NCI-H510A (cell line): ENCODE measurements around the gene UBE2S.
"Not testable (repeated sequence)": the region's sequence is repeated elsewhere in the genome, so short reads cannot be mapped to it uniquely, and the experiment has no call there.

Experiments used
- DNase-seq: peaks from one replicate; lab custom pipeline; 2025; lab: John Stamatoyannopoulos, UW

Gene UBE2S

DNA sequence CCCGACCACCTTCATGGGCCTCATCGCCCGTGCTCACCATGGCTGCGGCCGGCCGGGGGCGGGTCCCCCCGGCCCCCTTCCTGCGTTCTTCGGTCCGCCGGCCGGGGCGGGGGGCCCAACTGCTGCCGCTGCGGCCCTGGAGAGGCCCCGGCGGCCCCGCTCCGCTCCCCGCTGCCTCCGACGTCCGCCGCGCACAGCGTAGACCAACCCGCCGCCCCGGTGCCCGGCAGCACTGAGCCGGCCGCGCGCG is at the start of gene UBE2S:
Gene UBE2S (minus strand): TSS at position 239 of the 250 bp plus-strand sequence. CDS start 199 bp downstream, at position 40.
- DNase-seq = not testable (repeated sequence)

DNA sequence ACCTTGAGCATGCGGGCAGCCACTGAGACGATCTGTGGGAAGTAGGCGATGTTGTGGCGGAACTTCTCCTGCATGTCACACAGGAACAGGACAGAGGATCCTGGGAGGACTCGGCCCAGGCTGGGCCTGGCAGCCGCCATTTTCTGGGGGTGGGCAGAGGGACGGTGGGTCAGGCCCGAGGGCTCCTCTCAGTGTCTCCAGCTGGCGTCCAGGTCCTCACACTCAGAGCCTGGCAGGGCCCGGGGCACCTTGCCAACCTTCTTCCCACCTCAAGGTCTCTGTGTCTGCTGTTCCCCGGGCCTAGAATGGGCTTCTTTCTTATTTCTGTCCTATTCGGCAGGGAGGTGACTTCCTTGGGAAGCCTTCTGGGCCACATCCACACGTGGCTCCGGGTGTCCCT is 48.8 kb upstream of the UBE2S start:
- DNase-seq = no peak

DNA sequence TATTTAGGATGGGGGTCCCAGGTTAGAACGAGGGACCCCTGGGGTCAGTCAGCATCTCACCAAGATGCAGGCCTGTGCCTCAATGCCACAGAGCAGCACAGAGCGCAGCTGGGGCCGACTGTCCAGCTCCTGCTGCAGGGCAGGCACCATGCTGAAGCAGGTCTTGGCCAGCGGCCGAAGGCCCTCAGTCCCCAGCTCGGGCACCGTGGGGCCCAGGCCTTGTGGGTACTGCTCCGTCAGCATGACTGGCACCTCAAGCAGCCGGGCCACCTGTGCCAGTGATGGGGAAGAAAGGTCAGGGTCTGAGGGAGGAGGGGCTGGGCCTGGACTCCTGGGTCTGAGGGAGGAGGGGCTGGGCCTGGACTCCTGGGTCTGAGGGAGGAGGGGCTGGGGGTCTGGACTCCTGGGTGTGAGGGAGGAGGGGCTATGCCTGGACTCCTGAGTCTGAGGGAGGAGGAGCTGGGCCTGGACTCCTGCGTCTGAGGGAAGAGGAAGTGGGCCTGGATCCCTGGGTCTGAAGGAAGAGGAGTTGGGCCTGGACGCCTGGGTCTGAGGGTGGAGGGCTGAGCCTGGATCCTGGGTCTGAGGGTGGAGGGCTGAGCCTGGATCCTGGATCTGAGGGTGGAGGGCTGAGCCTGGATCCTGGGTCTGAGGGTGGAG is 48.1 kb upstream of the UBE2S start:
- no peak for DNase-seq

DNA sequence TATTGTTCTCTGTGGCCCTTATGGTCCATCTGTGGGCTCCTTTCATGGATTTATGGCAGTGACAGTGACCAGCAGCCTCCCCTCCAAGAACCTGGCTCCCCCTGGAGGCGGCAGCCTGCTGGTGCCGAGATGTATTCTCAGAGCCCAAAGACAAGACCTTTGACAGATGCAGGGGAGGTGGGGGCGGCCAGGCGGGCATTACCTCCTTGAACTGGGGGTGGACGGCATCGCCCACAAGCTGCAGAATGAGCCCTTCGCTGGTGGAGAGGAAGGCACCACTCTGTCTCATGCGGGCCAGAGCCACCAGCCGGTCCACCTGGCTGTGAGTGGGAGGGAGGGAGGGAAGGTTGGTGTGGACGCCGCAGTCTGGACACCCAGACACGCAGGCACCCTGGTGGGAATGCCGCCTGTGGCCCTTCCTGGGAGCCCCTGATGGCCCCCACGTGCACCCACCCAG is 47.2 kb upstream of the UBE2S start:
- DNase-seq = no peak

DNA sequence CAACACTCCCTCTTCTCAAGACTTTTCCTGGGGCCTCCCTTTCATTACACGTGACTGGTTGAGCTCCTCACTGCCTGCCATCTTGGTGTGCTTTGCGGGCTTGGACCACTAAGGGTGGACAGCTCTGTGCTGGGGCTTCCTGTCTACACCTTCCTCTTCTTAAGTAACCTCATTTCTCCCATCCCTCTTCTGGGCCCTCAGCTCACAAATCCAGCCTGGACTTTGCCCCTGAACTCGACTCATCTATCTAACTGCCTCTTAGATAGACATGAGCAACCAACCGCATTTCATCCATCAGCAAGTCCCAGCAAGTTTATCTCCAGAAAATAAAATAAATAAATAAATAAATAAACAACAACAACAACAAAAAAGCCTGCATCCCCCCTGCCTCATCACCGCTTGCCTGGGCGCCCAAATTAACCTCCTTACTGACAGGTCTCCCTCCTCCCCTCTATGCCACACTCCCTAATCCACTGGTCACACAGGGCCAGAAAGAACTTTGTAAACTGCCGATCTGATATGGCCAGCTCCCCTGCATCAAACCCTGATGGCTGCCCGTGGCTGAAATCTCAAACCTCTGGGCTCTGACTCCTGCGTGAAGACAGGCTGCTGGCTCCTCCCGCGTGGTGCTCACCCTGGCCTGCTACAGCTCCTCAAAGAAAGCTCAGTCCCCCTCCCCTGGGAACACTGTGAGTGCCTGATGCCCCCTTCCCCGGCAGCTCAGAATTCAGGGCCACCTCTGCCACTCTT is 46.1 kb upstream of the UBE2S start:
- DNase-seq = no peak

DNA sequence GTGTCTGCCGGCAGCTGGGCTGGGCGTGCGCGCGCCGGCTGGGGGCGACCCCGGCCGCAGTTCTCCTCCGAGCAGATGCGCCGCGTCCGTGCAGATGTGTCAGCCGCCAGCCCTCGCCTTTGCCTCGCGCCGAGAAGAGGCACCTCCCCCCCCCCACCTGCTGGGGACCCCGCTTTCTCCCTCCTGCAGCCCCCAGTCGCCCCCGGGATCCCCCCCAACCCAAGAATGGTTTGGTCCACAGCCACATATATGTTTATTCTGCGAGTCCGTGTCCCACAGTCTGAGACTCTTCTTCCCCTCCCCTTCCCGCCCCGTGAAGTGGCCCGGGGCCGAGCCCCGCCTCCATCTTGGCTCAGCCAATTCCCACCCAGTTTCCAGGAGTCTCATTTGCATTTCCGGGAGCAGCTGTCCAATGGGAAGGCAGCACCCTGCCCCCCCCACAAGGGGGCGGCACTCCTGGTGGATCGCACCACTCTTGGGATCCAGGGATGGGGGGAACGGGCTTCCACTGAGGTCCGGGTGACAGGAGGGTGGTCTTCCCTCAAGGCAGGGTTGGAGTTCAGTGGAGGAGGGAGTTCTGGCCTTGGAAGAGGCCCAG is 45.3 kb upstream of the UBE2S start:
- no peak for DNase-seq

DNA sequence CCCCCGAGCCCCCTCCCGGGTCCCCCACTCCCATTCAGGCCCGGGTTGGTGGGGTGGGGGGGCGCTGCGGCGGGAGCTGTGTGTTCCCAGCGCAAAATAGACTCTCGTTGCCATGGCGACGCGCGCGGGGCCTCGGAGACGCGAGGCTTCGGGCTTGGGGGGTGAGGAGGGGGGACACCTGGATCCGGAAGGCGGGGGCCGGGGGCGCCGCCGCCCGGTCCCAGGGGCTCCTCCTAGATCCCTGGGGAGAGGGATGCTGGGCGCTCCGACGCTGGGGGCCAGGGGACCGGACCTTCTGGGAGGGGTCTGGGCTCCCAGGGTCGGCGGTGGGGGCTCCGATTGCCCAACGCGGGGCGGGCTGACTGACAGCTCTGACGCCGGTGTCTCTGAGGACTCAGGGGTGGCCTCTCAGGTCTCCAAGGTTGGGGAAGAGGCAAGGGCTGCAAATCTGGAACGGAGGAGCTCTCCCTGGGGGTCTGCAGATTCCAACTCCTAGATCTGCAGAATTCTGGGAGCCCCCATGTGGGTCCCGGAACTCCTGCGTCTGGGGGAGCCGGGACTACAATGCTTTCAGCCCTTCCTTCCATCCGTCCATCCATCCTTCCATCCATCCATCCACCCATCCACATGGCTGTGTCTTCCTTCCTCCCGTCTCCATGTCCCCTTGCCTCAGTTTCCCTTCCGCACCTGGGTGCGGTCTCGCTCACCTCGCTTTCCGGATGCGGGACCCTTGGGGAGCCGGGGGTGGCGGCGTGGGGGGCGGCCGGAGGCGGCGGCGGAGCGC is 44.6 kb upstream of the UBE2S start:
- no peak for DNase-seq

DNA sequence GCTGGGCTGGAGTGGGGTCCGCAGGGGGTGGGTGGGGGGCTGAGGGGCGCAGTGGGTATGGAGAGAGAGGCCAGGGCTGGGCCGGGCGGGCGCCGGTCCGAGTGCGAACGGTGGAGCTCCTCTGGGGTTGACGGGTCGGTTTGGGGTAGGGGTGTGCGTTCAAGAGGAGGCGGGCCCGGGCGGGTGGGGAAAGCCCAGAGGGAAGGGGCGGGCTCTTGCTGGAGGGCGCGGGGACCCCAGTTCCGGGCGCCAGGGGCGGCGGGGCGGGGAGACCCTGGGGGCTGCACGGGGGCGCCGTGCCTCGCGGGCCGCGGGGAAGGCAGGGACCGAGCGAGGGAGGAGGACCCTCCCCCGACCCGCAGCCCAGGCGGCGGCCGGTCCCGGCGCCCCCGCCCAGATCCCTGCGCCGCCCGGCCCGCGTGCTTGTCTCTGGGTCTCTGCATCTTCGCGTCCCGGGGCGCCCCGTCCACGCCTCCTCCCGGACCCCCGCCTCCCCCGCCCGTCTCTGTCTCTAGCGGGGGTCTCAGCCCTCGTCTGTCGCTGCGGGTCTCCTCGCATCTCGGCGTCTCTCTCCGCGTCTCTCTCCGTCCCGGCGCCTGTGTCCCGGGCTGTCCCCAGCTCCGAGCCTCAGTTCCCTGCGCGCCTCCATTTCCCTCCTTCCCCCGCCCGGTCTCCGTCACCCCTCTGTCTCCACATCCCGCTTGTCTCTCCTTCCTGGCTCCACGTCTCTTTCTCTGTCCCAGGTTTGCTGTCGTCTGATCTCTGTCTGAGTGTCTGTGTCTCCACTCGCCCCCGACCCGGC is 43.8 kb upstream of the UBE2S start:
- DNase-seq = no peak

DNA sequence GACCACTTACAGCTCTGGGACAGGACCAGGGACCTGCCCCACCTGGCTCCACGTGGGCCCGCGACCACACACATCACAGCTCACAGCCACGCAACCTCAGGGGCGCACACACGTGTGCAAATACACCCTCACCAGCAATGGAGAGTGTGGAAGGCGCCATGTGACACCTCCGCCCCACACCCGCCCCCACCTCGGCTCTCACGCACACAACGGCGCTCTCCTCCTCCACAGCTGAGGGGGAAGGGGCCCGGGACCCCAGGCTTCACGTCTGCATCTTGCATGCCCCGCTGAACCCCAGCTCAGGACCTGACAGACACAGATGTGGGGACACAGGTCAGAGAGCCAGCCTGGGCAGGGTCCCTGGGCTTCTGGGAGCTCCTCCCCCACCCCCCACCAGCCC is 41.9 kb upstream of the UBE2S start:
- DNase-seq = no peak

DNA sequence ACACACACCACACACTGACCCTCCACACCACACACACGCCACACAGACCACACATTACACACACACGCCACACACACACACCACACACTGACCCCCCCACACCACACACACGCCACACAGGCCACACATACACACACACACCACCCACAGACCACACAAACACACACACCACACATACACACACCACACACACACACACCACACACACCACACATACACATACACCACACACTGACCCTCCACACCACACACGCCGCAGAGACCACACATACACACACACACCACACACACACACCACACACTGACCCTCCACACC is 40.5 kb upstream of the UBE2S start:
- not testable (repeated sequence) for DNase-seq

DNA sequence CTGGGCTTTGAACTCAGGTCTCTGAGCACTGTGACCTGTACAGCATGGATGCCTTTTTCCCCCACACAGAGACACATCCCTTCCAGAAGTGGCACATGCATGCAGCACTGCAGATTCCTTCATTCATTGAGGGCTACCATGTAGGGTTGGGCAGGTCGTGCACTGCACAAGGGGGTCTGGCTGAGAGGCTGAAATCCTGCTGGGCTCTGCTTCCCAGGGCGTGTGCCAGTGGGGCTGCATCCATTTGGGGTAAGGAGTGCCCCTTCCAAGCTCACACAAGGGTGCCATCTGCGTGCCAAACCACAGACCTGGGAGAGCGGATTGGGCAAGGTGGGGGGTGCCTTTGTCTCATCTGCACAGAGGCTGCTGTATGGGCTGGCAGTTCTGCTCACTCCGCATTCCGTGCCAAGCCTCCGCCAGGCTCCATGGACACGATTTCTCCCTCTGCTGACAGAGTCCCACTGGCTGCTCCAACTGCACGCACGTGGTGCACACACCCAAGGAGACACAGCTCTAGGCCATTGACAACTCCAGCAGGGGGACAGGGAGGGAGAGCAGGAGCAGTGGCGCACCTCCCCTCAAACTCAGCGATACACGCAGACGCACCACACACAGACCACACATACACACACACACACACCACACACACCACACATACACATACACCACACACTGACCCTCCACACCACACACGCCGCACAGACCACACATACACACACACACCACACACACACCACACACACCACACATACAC is 40.0 kb upstream of the UBE2S start:
- no peak for DNase-seq

DNA sequence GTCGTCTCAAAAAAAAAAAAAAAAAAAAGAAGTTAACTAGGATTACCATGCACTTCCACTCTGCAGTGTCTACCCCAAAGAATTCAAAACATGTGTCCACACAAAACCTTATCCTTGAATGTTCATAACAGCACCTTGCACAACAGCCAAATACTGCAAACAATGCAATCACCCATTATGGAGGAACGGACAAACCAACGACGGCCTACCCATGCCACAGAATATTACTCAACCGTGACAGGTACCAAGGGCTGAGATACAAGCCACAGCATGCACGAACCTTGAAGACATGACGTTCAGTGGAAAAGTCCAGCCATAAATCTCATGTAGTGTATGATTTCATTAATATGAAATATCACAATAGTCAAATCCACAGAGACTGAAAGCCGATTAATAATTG is 38.5 kb upstream of the UBE2S start:
- DNase-seq = no peak

DNA sequence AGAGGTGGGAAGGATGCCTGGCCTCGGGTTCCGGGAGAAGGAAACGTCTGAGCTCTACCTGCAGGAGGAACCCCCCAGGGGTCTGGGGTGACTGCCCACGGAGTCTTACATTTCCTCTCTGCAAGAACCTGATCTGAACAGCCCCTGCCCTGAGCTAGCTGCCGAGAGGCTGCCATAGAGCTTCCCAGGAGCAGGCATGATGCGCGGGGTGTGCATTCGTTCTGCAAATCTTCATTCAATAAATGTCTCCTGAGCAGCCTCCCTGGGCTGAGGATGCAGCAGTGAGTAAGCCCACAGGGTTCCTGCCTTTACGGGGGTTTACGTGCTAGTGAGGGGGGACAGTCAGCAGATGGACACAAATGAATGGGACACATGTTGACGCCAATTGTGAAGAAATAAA is 37.1 kb upstream of the UBE2S start:
- no peak for DNase-seq

DNA sequence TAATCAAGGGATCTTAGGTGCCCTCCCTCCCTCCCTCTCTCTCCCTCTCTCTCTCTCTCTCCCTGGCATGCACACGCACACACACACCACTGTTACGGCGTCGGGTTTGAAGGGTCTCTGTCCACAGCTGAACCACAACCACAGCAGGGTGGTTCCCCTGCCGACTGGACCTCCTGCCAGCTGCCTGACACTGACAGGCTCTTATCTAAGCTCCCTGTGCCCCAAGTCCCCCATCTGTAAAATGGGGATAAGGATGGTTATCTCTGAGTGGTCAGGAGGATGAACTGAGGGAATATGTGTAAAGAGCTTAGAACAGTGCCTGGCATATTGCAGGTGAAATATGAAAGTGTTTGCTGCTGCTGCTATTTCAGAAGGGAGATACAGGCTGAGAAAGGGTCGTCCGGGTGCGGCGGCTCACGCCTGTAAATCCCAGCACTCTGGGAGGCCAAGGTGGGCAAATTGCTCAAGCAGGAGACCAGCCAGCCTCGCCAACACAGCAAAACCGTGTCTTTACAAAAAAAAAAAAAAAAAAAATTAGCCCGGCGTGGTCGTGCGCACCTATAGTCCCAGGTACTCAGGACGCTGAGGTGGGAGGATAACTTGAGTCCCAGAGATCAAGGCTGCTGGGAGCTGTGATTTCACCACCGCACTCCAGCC is 36.4 kb upstream of the UBE2S start:
- no peak for DNase-seq

DNA sequence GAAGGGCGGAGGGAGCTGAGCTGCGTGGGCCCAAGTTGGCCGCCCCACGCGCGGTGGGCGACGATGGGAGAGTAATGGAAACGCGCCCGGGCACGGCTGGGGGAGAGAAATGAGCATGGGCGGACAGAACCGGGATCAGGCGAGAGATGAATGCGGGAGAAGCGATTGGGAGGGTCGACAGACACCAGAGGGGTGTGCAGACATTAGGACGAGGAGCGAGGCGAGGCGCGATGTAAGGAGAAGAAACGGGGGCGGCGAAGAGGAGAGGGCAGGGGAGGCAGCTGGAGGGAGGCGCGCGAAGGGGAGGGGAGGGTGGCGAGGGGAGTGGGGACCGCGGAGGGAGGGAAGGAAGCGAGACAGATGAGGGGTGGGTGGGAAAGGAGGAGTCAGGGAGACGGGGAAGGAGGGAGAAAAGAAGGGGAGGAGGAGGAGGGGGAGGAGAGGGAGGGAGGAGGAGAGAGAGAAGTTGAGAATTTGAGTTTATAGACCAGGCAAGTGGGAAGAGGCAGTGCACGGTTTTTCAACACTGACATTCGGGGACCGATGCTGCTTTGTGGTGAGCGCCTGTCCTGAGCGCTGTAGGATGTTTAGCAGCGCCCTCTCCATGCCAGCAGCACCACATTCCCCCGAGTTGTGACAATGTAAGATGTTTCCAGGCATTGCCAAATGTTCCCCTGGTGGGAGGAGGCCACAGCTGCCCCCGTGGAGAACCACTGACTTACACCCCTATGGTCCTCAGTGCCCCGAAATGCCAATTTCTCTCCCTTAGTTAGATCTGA is 35.6 kb upstream of the UBE2S start, which contains the start of gene SHISA7:
Gene SHISA7 (minus strand): TSS at position 256 of the 779 bp plus-strand sequence. CDS start 437 bp downstream, outside the sequence.
- no peak for DNase-seq

DNA sequence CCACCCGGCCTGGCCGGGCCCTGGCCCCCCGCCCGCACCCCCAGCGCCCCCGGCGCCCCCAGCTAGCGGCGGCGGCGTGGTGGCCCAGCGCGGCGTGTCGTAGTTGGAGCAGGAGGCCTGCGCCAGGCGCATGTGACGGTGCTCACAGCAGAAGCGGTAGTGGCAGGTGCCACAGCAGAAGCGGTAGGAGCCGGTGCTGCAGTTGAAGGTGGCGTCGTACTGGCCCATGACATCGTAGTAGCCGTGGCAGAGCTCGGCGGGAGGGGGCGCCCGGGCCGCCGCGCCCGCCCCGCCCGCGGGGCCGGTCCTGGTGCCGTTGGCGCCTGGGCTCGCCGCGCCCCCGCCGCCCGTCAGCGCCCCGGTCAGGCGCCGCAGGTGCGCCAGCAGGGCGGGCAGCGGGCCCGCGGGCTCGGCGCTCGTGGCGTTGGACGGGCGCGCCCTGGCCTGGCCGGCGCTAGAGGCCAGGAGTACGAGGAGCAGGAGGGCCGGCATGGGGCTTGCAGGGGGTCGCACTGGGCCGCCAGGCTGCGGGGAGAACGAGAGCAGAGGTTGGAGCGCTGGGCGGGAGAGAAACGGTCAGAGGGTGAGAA is 34.9 kb upstream of the UBE2S start:
- no peak for DNase-seq

DNA sequence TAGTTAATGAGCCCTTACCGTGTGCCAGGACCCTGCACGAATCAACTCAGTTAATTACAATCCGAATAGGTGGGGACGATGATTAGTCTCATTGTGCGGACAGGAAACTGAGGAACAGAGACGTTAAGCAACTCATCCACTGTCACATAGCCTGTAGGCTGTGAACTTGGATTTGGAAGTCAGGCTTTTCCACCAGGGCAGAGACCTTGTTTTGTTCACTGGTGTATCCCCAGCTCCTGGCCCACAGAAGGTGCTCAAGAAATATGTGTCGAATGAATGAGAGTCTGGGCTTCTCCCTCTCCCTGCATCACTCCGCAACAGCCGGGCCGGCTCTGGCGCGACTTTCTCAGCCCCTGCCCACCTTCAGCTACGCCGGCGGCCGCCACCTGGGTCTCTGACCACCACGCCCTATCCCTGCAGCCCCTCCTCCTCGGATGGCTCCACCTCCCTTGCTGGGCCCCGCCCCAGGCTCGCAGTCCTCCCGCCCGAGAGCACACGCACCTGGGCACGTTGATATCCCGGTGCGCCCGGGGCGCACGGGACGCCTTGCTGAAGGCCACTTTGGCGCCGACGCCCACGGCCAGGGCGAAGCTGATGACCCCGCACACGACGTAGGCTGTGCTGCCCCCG is 34.2 kb upstream of the UBE2S start:
- DNase-seq = no peak

DNA sequence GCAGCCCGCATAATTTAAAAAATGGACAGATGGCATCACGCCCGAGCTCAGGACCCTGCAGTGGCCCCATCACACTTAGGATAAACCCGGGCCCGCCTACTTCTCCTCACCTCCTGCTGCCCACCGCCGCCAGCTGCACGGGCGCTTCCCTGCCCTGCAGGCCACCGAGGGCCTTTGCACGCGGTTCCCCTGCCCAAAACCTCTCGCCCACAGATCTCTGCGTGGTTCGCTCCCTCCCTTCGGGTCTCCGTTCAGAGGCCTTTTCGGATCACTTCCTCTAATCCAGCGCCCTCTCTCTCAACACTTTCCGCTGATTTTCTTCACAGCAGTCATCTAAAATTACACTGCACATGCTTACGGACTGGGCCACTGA is 33.7 kb upstream of the UBE2S start:
- DNase-seq = no peak
